ENCODE measurements around the gene INSL6.

Gene INSL6, protein sequence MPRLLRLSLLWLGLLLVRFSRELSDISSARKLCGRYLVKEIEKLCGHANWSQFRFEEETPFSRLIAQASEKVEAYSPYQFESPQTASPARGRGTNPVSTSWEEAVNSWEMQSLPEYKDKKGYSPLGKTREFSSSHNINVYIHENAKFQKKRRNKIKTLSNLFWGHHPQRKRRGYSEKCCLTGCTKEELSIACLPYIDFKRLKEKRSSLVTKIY

GRCh38 chr9:5185220-5185840, at the start of gene INSL6:
TSS of gene INSL6 (minus strand) at chr9:5185639. CDS start at chr9:5185602, 37 bp downstream.
- no peaks in the 10 kb centered on the region for H3K27me3 ChIP-seq (ENCODE audit: low read depth, low read length)
- H3K36me3 ChIP-seq (replicated peaks; ENCODE audit: low read depth, low read length) = no peaks in the 10 kb centered on the region
- H4K20me1 ChIP-seq (ENCODE audit: insufficient read depth, low read length) = no peaks in the 10 kb centered on the region
- peaks cover 8% of the 10 kb centered on the region for H3K4me1 ChIP-seq (ENCODE audit: low read length)
- 0 out of 2 replicates have a peak within 1 kb of the TSS, but pooled peaks have one; percentile 29 for H3K4me3 ChIP-seq (ENCODE audit: low read length)
- H3K79me2 ChIP-seq (ENCODE audit: low read length) = no peaks in the 10 kb centered on the region
- peak within 1 kb of the TSS; percentile 88 for H2AFZ ChIP-seq (ENCODE audit: low read depth, low read length)
- no peak within 1 kb of the TSS for H3K27ac ChIP-seq (ENCODE audit: low read length)
- H3K9me3 ChIP-seq (ENCODE audit: insufficient read depth, low read length) = no peaks in the 10 kb centered on the region
- H3K9ac ChIP-seq (ENCODE audit: low read length) = no peak within 1 kb of the TSS
- H3K4me2 ChIP-seq (ENCODE audit: low read length) = peak within 1 kb of the TSS; percentile 64
- TF ChIP-seq EZH2phosphoT487 (IDR thresholded peaks at IDR 0.05; ENCODE audit: low read depth) (no peak), CTCF (IDR thresholded peaks at IDR 0.05; ENCODE audit: low read depth, low read length) (no peak)

GRCh38 chr9:5231212-5231611, 45.8 kb upstream of the INSL6 start, which contains the start of gene INSL4:
TSS of gene INSL4 (plus strand) at chr9:5231419. CDS start at chr9:5231524, 105 bp downstream.
- no peak within 1 kb of the TSS for H2AFZ ChIP-seq (ENCODE audit: low read depth, low read length)
- no peak within 1 kb of the TSS for H3K9ac ChIP-seq (ENCODE audit: low read length)
- no peaks in the 10 kb centered on the region for H3K79me2 ChIP-seq (ENCODE audit: low read length)
- TF ChIP-seq EZH2phosphoT487 (IDR thresholded peaks at IDR 0.05; ENCODE audit: low read depth) = no peak
- TF ChIP-seq CTCF (IDR thresholded peaks at IDR 0.05; ENCODE audit: low read depth, low read length) = no peak
- no peak within 1 kb of the TSS for H3K4me3 ChIP-seq (ENCODE audit: low read length)
- no peaks in the 10 kb centered on the region for H4K20me1 ChIP-seq (ENCODE audit: insufficient read depth, low read length)
- H3K4me2 ChIP-seq (ENCODE audit: low read length) = no peak within 1 kb of the TSS
- no peak within 1 kb of the TSS for H3K27ac ChIP-seq (ENCODE audit: low read length)
- no peaks in the 10 kb centered on the region for H3K4me1 ChIP-seq (ENCODE audit: low read length)
- H3K36me3 ChIP-seq (replicated peaks; ENCODE audit: low read depth, low read length) = no peaks in the 10 kb centered on the region
- H3K9me3 ChIP-seq (ENCODE audit: insufficient read depth, low read length) = no peaks in the 10 kb centered on the region
- peaks cover 9% of the 10 kb centered on the region; the same call in 1 of the 2 replicates for H3K27me3 ChIP-seq (ENCODE audit: low read depth, low read length)

GRCh38 chr9:5230554-5230953, 45.1 kb upstream of the INSL6 start:
- no peak overlapping the region for H3K4me3 ChIP-seq (ENCODE audit: low read length)
- peaks cover 9% of the 10 kb centered on the region; the same call in 1 of the 2 replicates for H3K27me3 ChIP-seq (ENCODE audit: low read depth, low read length)
- H3K36me3 ChIP-seq (replicated peaks; ENCODE audit: low read depth, low read length) = no peaks in the 10 kb centered on the region
- H4K20me1 ChIP-seq (ENCODE audit: insufficient read depth, low read length) = no peaks in the 10 kb centered on the region
- H3K9me3 ChIP-seq (ENCODE audit: insufficient read depth, low read length) = no peaks in the 10 kb centered on the region
- no peak overlapping the region for H3K27ac ChIP-seq (ENCODE audit: low read length)
- no peak overlapping the region for H3K9ac ChIP-seq (ENCODE audit: low read length)
- H3K4me2 ChIP-seq (ENCODE audit: low read length) = no peak overlapping the region
- H3K4me1 ChIP-seq (ENCODE audit: low read length) = no peaks in the 10 kb centered on the region
- TF ChIP-seq CTCF (IDR thresholded peaks at IDR 0.05; ENCODE audit: low read depth, low read length) = no peak
- no peak for TF ChIP-seq EZH2phosphoT487 (IDR thresholded peaks at IDR 0.05; ENCODE audit: low read depth)
- H2AFZ ChIP-seq (ENCODE audit: low read depth, low read length) = no peak overlapping the region
- H3K79me2 ChIP-seq (ENCODE audit: low read length) = no peaks in the 10 kb centered on the region

DNA sequence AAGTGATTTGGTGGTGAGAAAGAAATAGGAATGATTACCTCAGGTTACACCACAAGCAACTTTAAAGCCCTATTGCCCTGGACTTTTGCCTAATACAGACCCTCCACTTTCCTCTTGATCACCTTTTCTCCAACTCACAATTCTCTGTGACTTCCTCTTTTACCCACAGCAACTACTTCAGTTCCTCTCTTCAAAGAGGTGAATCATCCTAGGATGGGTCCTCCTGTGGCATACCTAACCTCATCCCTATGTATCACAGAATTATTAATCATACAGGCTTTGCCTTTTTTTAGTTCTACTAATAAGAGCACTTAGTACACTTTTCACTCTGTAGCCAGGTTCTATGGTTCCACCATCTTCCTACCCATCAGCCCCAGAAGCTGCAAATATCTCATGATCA, 19.6 kb upstream of the INSL6 start:
- Histone ChIP-seq H4K20me1 (ENCODE audit: insufficient read depth, low read length) (no peaks in the 10 kb centered on the region), H3K9ac (ENCODE audit: low read length) (no peak overlapping the region), H3K27ac (ENCODE audit: low read length) (no peak overlapping the region), H3K4me3 (ENCODE audit: low read length) (no peak overlapping the region), H3K27me3 (ENCODE audit: low read depth, low read length) (no peaks in the 10 kb centered on the region), H3K4me2 (ENCODE audit: low read length) (no peak overlapping the region), H3K9me3 (ENCODE audit: insufficient read depth, low read length) (0 out of 2 replicates have a peak, but pooled peaks cover 9% of the 10 kb centered on the region), H3K4me1 (ENCODE audit: low read length) (peaks cover 11% of the 10 kb centered on the region), H3K36me3 (replicated peaks; ENCODE audit: low read depth, low read length) (no peaks in the 10 kb centered on the region), H3K79me2 (ENCODE audit: low read length) (no peaks in the 10 kb centered on the region), H2AFZ (ENCODE audit: low read depth, low read length) (no peak overlapping the region)
- TF ChIP-seq EZH2phosphoT487 (IDR thresholded peaks at IDR 0.05; ENCODE audit: low read depth) = no peak
- no peak for TF ChIP-seq CTCF (IDR thresholded peaks at IDR 0.05; ENCODE audit: low read depth, low read length)
